ENCODE results near the gene SOX6. TPM values are rescaled to one million over a fixed set of nuclear protein-coding genes. Genes with fewer than 3 reads are reported as not detected.

Gene SOX6
- total RNA-seq, 1 donor from 2014 or later: 7.6 TPM

DNA sequence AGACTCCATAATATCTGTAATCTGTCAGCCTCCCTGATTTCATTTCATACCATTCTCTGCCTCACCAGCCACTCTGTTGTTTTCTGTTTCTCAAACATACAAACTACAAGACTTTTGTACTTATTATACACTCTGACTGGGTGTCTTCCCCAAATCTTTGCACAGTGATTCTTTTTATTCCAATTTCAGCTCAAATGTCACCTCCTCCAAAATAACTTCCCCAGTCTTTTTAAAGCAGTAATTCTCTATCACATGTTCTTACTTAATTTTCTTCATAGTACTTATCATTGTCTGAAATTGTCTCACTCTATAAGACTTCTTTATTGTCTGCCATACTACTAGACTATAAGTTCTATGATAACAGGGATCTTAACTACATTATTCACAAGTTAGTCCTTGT, 19.6 kb downstream of the SOX6 start:
- no peak for DNase-seq (ENCODE audit: low spot score)
- H3K4me3 Mint-ChIP-seq: no peak overlapping the region

DNA sequence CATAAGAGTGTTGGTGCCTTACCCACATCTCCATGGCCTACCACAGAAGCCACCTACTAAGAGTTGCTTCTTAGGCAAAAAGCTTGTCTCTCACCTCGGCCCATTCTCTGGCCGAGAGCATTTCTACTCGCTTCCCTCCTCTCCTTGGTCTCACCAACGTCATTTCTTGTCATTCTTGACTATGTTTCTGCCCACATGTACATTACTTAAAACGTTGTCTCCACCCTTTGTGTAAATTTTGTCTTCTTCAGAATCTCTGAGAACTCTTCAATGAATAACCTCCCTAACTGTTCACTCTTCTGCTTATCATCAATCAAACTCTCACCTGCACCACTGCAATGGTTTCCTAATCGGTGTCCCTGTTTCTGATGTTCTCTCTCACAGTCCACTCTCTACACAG, 20.1 kb downstream of the SOX6 start:
- Mint-ChIP-seq H3K27ac (no peak overlapping the region), H3K4me1 (no peaks in the 10 kb centered on the region)

More for the DNA sequence above, 19.6 kb downstream of the SOX6 start:
- H3K36me3 ChIP-seq: no peaks in the 10 kb centered on the region
- Mint-ChIP-seq H3K4me1 (no peaks in the 10 kb centered on the region), H3K27me3 (ENCODE audit: insufficient read depth, low read depth) (no peaks in the 10 kb centered on the region), H3K36me3 (peaks cover 11% of the 10 kb centered on the region), H3K9me3 (no peaks in the 10 kb centered on the region), H3K27ac (no peak overlapping the region)
- no peaks in the 10 kb centered on the region for H3F3A ChIP-seq (ENCODE audit: low read depth)
- no peaks in the 10 kb centered on the region for H4K20me1 ChIP-seq (ENCODE audit: low read depth)
- H3K4me1 ChIP-seq: peaks cover 2% of the 10 kb centered on the region
- H2AFZ ChIP-seq (replicated peaks): no peak overlapping the region
- H3K9ac ChIP-seq: no peak overlapping the region
- H3K4me2 ChIP-seq: no peak overlapping the region
- H3K79me2 ChIP-seq (ENCODE audit: low read depth): no peaks in the 10 kb centered on the region
- H3K27ac ChIP-seq: no peak overlapping the region
- no peaks in the 10 kb centered on the region for H3K9me3 ChIP-seq (ENCODE audit: low read depth)
- H3K27me3 ChIP-seq: no peaks in the 10 kb centered on the region
- no peak overlapping the region for H3K4me3 ChIP-seq
- TF ChIP-seq EZH2 (IDR thresholded peaks at IDR 0.05): no peak
- no peak for TF ChIP-seq EZH2phosphoT487 (IDR thresholded peaks at IDR 0.05)
- TF ChIP-seq, protein P1, sequence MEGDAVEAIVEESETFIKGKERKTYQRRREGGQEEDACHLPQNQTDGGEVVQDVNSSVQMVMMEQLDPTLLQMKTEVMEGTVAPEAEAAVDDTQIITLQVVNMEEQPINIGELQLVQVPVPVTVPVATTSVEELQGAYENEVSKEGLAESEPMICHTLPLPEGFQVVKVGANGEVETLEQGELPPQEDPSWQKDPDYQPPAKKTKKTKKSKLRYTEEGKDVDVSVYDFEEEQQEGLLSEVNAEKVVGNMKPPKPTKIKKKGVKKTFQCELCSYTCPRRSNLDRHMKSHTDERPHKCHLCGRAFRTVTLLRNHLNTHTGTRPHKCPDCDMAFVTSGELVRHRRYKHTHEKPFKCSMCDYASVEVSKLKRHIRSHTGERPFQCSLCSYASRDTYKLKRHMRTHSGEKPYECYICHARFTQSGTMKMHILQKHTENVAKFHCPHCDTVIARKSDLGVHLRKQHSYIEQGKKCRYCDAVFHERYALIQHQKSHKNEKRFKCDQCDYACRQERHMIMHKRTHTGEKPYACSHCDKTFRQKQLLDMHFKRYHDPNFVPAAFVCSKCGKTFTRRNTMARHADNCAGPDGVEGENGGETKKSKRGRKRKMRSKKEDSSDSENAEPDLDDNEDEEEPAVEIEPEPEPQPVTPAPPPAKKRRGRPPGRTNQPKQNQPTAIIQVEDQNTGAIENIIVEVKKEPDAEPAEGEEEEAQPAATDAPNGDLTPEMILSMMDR (IDR thresholded peaks at IDR 0.05): no peak

DNA sequence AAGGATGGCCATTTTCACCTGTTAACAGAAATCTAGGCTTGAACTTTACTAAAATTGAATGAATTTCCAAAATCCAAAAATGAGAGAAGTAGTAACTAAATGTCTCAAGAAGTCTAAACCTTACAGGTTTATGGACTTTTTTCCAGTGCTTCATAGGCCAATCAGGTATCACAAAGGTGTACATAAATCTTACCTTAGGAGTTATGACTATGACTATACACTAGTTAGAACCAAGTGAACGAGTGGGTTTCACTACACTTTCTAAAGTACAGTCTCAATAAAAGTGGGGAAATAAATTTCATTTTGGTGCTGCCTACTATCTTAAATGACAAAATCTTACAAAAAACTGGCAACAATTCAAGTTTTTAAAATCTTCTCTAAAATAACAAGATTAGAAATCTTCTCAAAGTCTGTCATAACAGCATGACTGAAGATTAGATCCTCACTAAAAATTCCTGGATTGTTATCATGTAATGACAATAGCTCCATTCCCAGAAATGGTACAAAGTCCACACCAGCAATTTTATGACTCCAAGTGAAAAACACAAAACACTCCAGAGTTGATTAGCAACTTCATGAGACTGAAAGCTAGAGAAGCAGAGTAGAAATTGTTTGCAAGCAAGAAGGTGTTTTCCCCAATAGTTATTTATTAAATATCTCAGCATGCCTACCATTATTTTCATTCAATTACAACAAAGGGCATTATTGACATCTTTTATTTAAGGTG, 20.9 kb downstream of the SOX6 start:
- H3K79me2 ChIP-seq (ENCODE audit: low read depth): no peaks in the 10 kb centered on the region
- DNase-seq (ENCODE audit: low spot score): no peak
- TF ChIP-seq, protein P1 (IDR thresholded peaks at IDR 0.05): no peak
- TF ChIP-seq EZH2 (IDR thresholded peaks at IDR 0.05): no peak
- no peak for TF ChIP-seq EZH2phosphoT487 (IDR thresholded peaks at IDR 0.05)
- no peaks in the 10 kb centered on the region for H4K20me1 ChIP-seq (ENCODE audit: low read depth)
- H3K27me3 ChIP-seq: no peaks in the 10 kb centered on the region
- H3K36me3 ChIP-seq: no peaks in the 10 kb centered on the region
- H3K4me2 ChIP-seq: no peak overlapping the region
- H3K27ac ChIP-seq: no peak overlapping the region
- no peak overlapping the region for H3K4me3 ChIP-seq
- no peak overlapping the region for H3K4me3 Mint-ChIP-seq
- no peaks in the 10 kb centered on the region for H3K4me1 Mint-ChIP-seq
- H3K36me3 Mint-ChIP-seq: peaks cover 16% of the 10 kb centered on the region
- H2AFZ ChIP-seq (replicated peaks): no peak overlapping the region
- H3K9me3 Mint-ChIP-seq: no peaks in the 10 kb centered on the region
- no peaks in the 10 kb centered on the region for H3K27me3 Mint-ChIP-seq (ENCODE audit: insufficient read depth, low read depth)
- H3K9ac ChIP-seq: no peak overlapping the region
- no peaks in the 10 kb centered on the region for H3K9me3 ChIP-seq (ENCODE audit: low read depth)
- no peaks in the 10 kb centered on the region for H3K4me1 ChIP-seq
- H3K27ac Mint-ChIP-seq: no peak overlapping the region
- no peaks in the 10 kb centered on the region for H3F3A ChIP-seq (ENCODE audit: low read depth)

More for the DNA sequence above, 20.1 kb downstream of the SOX6 start:
- Histone ChIP-seq H4K20me1 (ENCODE audit: low read depth) (no peaks in the 10 kb centered on the region), H2AFZ (replicated peaks) (no peak overlapping the region), H3F3A (ENCODE audit: low read depth) (no peaks in the 10 kb centered on the region), H3K4me3 (no peak overlapping the region), H3K4me2 (no peak overlapping the region), H3K27ac (no peak overlapping the region), H3K36me3 (no peaks in the 10 kb centered on the region), H3K9me3 (ENCODE audit: low read depth) (no peaks in the 10 kb centered on the region), H3K9ac (no peak overlapping the region), H3K27me3 (no peaks in the 10 kb centered on the region), H3K79me2 (ENCODE audit: low read depth) (no peaks in the 10 kb centered on the region), H3K4me1 (peaks cover 2% of the 10 kb centered on the region)
- Mint-ChIP-seq H3K9me3 (no peaks in the 10 kb centered on the region), H3K4me3 (no peak overlapping the region), H3K27me3 (ENCODE audit: insufficient read depth, low read depth) (no peaks in the 10 kb centered on the region), H3K36me3 (peaks cover 11% of the 10 kb centered on the region)
- DNase-seq (ENCODE audit: low spot score): no peak
- TF ChIP-seq EZH2phosphoT487 (IDR thresholded peaks at IDR 0.05) (no peak), EZH2 (IDR thresholded peaks at IDR 0.05) (no peak)
- TF ChIP-seq, protein P1 (IDR thresholded peaks at IDR 0.05): no peak
